ENCODE measurements around the gene USP1.

The USP1 gene

GRCh38 chr1:62401034-62401760 lies 35.7 kb upstream of the USP1 start:
- H3K9ac ChIP-seq (ENCODE audit: low read length), result no peak overlapping the region
- H3K4me3 ChIP-seq (ENCODE audit: low read depth in 1 of 2, low read length in 2 of 2), result no peak overlapping the region
- H3K27ac ChIP-seq (ENCODE audit: low read depth, low read length), result no peak overlapping the region

GRCh38 chr1:62405247-62405646 lies 31.6 kb upstream of the USP1 start:
- no peaks in the 10 kb centered on the region for H3K36me3 ChIP-seq (ENCODE audit: insufficient read depth, low read length)
- H3K27me3 ChIP-seq (ENCODE audit: control insufficient read depth in 1 of 2, insufficient read depth in 2 of 2, low read length in 2 of 2), result no peaks in the 10 kb centered on the region
- H3K9ac ChIP-seq (ENCODE audit: low read length), result no peak overlapping the region
- no peaks in the 10 kb centered on the region for H3K9me3 ChIP-seq (ENCODE audit: low read length)
- H3K4me3 ChIP-seq (ENCODE audit: low read depth in 1 of 2, low read length in 2 of 2), result no peak overlapping the region
- H3K27ac ChIP-seq (ENCODE audit: low read depth, low read length), result no peak overlapping the region
- no peaks in the 10 kb centered on the region for H3K4me1 ChIP-seq (ENCODE audit: insufficient read depth, low read length)

More at GRCh38 chr1:62401034-62401760, 35.7 kb upstream of the USP1 start:
- H3K4me1 ChIP-seq (ENCODE audit: insufficient read depth, low read length), result no peaks in the 10 kb centered on the region
- no peaks in the 10 kb centered on the region for H3K27me3 ChIP-seq (ENCODE audit: control insufficient read depth in 1 of 2, insufficient read depth in 2 of 2, low read length in 2 of 2)
- no peaks in the 10 kb centered on the region for H3K36me3 ChIP-seq (ENCODE audit: insufficient read depth, low read length)
- H3K9me3 ChIP-seq (ENCODE audit: low read length), result no peaks in the 10 kb centered on the region

DNA sequence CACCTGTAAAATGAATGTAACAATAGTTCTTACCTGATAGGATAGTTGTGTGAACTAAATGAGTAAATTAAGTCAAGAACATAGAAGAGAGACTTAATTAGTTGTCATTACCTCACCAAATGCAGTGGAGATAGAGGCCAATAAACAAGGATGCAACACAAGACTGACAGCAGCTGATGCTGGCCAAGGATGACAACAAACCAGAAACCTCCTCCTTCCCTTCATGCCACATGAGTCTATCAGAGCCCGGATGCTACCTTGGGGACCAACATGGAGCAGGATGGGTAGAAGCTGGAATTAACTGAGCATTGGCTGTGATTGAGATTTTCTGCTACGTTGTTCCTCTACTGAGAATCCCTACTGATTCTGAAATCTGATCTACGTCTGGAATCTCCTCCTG lies 30.3 kb upstream of the USP1 start:
- Histone ChIP-seq H3K27me3 (ENCODE audit: control insufficient read depth in 1 of 2, insufficient read depth in 2 of 2, low read length in 2 of 2) (no peaks in the 10 kb centered on the region), H3K36me3 (ENCODE audit: insufficient read depth, low read length) (no peaks in the 10 kb centered on the region), H3K27ac (ENCODE audit: low read depth, low read length) (no peak overlapping the region), H3K4me3 (ENCODE audit: low read depth in 1 of 2, low read length in 2 of 2) (no peak overlapping the region), H3K9me3 (ENCODE audit: low read length) (no peaks in the 10 kb centered on the region), H3K9ac (ENCODE audit: low read length) (no peak overlapping the region), H3K4me1 (ENCODE audit: insufficient read depth, low read length) (no peaks in the 10 kb centered on the region)

DNA sequence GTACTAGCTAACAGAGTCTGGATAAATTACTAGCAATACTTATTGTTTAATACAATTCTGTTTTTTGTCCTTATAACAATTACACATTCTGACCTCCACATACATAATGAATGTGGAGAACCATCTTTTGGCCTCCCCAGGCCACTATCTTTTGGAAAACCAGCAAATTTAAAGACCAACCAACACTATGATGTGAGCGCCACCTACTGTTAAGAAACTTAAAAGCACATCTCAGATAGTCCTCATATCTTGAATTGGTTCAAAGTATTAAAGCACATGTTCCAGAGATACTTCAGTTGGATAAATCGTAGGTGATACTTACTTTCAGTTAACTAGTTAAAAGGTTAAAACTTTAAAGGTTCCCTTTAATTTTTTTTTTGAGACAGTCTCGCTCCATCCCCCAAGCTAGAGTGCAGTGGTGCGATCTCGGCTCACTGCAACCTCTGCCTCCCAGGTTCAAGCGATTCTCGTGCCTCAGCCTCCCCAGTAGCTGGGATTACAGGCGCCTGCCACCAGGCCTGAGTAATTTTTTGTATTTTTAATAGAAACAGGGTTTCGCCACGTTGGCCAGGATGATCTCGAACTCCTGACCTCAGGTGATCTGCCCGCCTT lies 29.3 kb upstream of the USP1 start:
- H3K27ac ChIP-seq (ENCODE audit: low read depth, low read length), result no peak overlapping the region
- no peak overlapping the region for H3K9ac ChIP-seq (ENCODE audit: low read length)
- no peaks in the 10 kb centered on the region for H3K27me3 ChIP-seq (ENCODE audit: control insufficient read depth in 1 of 2, insufficient read depth in 2 of 2, low read length in 2 of 2)
- H3K4me3 ChIP-seq (ENCODE audit: low read depth in 1 of 2, low read length in 2 of 2), result no peak overlapping the region
- no peaks in the 10 kb centered on the region for H3K9me3 ChIP-seq (ENCODE audit: low read length)
- no peaks in the 10 kb centered on the region for H3K4me1 ChIP-seq (ENCODE audit: insufficient read depth, low read length)
- no peaks in the 10 kb centered on the region for H3K36me3 ChIP-seq (ENCODE audit: insufficient read depth, low read length)

DNA sequence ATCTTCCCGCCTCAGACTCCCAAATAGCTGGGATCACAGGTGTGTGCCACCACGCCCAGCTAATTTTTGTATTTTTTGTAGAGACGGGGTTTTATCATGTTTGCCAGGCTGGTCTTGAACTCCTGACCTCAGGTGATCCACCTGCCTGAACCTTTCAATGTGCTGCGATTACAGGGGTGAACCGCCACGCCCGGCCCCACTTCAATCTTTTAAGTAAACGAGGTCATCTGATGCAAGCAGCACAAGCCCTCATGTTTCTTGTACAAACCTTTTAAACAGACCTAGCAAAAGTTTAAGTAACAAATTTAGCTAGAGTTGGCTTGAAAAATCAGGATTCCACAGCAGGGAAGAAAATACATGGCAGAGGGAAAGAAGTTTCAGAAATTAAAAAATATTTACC lies 21.2 kb upstream of the USP1 start:
- no peaks in the 10 kb centered on the region for H3K36me3 ChIP-seq (ENCODE audit: insufficient read depth, low read length)
- H3K4me1 ChIP-seq (ENCODE audit: insufficient read depth, low read length), result no peaks in the 10 kb centered on the region
- H3K9ac ChIP-seq (ENCODE audit: low read length), result no peak overlapping the region
- no peaks in the 10 kb centered on the region for H3K27me3 ChIP-seq (ENCODE audit: control insufficient read depth in 1 of 2, insufficient read depth in 2 of 2, low read length in 2 of 2)
- no peak overlapping the region for H3K4me3 ChIP-seq (ENCODE audit: low read depth in 1 of 2, low read length in 2 of 2)
- no peaks in the 10 kb centered on the region for H3K9me3 ChIP-seq (ENCODE audit: low read length)
- no peak overlapping the region for H3K27ac ChIP-seq (ENCODE audit: low read depth, low read length)

- Histone ChIP-seq H3K27me3 (ENCODE audit: control insufficient read depth in 1 of 2, insufficient read depth in 2 of 2, low read length in 2 of 2) (no peaks in the 10 kb centered on the region), H3K27ac (ENCODE audit: low read depth, low read length) (no peak overlapping the region), H3K9ac (ENCODE audit: low read length) (no peak overlapping the region), H3K4me3 (ENCODE audit: low read depth in 1 of 2, low read length in 2 of 2) (no peak overlapping the region), H3K36me3 (ENCODE audit: insufficient read depth, low read length) (no peaks in the 10 kb centered on the region), H3K9me3 (ENCODE audit: low read length) (no peaks in the 10 kb centered on the region), H3K4me1 (ENCODE audit: insufficient read depth, low read length) (no peaks in the 10 kb centered on the region)
Observed at GRCh38 chr1:62417351-62417999, 19.4 kb upstream of the USP1 start.

DNA sequence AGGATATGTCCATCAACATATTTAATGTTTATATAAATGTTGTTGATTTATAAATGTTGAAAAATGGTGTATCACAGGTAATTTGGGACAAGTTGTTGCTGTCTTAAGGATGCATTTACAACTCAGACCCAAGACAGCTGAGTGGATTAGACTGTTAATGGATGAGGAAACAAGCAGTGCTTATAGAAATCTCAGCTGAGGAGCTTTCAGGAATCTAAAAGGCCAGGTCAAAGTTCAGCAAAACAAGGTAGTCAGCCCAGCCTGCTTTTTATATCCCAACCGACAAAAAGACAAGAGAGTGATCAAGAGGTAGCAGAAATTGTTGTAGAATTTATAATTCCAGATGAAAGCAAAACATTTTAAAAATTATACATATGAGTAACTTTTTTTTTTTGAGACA lies 16.6 kb upstream of the USP1 start:
- no peaks in the 10 kb centered on the region for H3K36me3 ChIP-seq (ENCODE audit: insufficient read depth, low read length)
- H3K9me3 ChIP-seq (ENCODE audit: low read length), result no peaks in the 10 kb centered on the region
- no peak overlapping the region for H3K27ac ChIP-seq (ENCODE audit: low read depth, low read length)
- no peak overlapping the region for H3K9ac ChIP-seq (ENCODE audit: low read length)
- H3K4me1 ChIP-seq (ENCODE audit: insufficient read depth, low read length), result no peaks in the 10 kb centered on the region
- H3K27me3 ChIP-seq (ENCODE audit: control insufficient read depth in 1 of 2, insufficient read depth in 2 of 2, low read length in 2 of 2), result no peaks in the 10 kb centered on the region
- no peak overlapping the region for H3K4me3 ChIP-seq (ENCODE audit: low read depth in 1 of 2, low read length in 2 of 2)

DNA sequence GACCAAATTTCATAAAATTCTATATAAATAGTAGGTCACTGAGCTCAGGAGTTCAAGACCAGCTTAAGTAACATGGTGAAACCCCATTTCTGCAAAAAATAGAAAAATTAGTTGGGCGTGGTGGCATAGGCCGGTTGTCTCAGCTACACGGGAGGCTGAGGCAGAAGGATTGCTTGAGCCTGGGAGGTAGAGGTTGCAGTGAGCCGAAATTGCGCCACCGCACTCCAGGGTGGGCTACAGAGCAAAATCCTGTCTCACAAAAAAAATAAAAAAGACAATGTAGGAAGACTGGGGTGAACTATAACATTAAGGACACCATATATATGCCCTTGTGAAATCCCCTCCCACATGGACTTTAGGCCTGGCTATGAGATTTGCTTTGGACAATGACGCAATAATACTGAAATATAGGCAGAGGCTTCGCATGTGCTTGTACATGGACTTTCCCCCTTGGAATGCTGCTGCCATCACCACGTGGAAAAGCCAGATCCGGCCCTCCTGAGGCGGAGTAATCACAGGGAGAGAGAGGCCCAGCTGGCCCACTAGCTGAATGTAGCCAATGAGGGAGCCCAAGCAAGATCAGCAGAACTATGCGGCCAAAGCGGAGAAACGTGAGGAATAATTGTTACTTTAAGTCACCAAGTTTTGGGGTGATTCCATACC lies 13.1 kb upstream of the USP1 start:
- Histone ChIP-seq H3K27ac (ENCODE audit: low read depth, low read length) (no peak overlapping the region), H3K4me1 (ENCODE audit: insufficient read depth, low read length) (no peaks in the 10 kb centered on the region), H3K9me3 (ENCODE audit: low read length) (no peaks in the 10 kb centered on the region), H3K36me3 (ENCODE audit: insufficient read depth, low read length) (no peaks in the 10 kb centered on the region), H3K9ac (ENCODE audit: low read length) (no peak overlapping the region), H3K4me3 (ENCODE audit: low read depth in 1 of 2, low read length in 2 of 2) (no peak overlapping the region), H3K27me3 (ENCODE audit: control insufficient read depth in 1 of 2, insufficient read depth in 2 of 2, low read length in 2 of 2) (no peaks in the 10 kb centered on the region)

- H3K27ac ChIP-seq (ENCODE audit: low read depth, low read length), result no peak overlapping the region
- no peaks in the 10 kb centered on the region for H3K36me3 ChIP-seq (ENCODE audit: insufficient read depth, low read length)
- no peaks in the 10 kb centered on the region for H3K9me3 ChIP-seq (ENCODE audit: low read length)
- no peaks in the 10 kb centered on the region for H3K4me1 ChIP-seq (ENCODE audit: insufficient read depth, low read length)
- H3K4me3 ChIP-seq (ENCODE audit: low read depth in 1 of 2, low read length in 2 of 2), result no peak overlapping the region
- H3K27me3 ChIP-seq (ENCODE audit: control insufficient read depth in 1 of 2, insufficient read depth in 2 of 2, low read length in 2 of 2), result no peaks in the 10 kb centered on the region
- no peak overlapping the region for H3K9ac ChIP-seq (ENCODE audit: low read length)
Observed at GRCh38 chr1:62424411-62424810, 12.4 kb upstream of the USP1 start.

GRCh38 chr1:62425041-62425440 lies 11.8 kb upstream of the USP1 start:
- H3K4me3 ChIP-seq (ENCODE audit: low read depth in 1 of 2, low read length in 2 of 2), result no peak overlapping the region

GRCh38 chr1:62426237-62426636 lies 10.6 kb upstream of the USP1 start:
- Histone ChIP-seq H3K9ac (ENCODE audit: low read length) (no peak overlapping the region), H3K27me3 (ENCODE audit: control insufficient read depth in 1 of 2, insufficient read depth in 2 of 2, low read length in 2 of 2) (no peaks in the 10 kb centered on the region), H3K4me3 (ENCODE audit: low read depth in 1 of 2, low read length in 2 of 2) (no peak overlapping the region), H3K36me3 (ENCODE audit: insufficient read depth, low read length) (no peaks in the 10 kb centered on the region), H3K9me3 (ENCODE audit: low read length) (no peaks in the 10 kb centered on the region), H3K27ac (ENCODE audit: low read depth, low read length) (no peak overlapping the region), H3K4me1 (ENCODE audit: insufficient read depth, low read length) (no peaks in the 10 kb centered on the region)

More at GRCh38 chr1:62425041-62425440, 11.8 kb upstream of the USP1 start:
- Histone ChIP-seq H3K27ac (ENCODE audit: low read depth, low read length) (no peak overlapping the region), H3K4me1 (ENCODE audit: insufficient read depth, low read length) (no peaks in the 10 kb centered on the region), H3K36me3 (ENCODE audit: insufficient read depth, low read length) (no peaks in the 10 kb centered on the region), H3K9me3 (ENCODE audit: low read length) (no peaks in the 10 kb centered on the region), H3K27me3 (ENCODE audit: control insufficient read depth in 1 of 2, insufficient read depth in 2 of 2, low read length in 2 of 2) (no peaks in the 10 kb centered on the region), H3K9ac (ENCODE audit: low read length) (no peak overlapping the region)

All from muscle layer of colon (tissue), 2 donors.